ENCODE measurements around the gene ZDHHC13.
"Not testable (repeated sequence)": the region's sequence is repeated elsewhere in the genome, so short reads cannot be mapped to it uniquely, and the experiment has no call there.

Gene ZDHHC13

GRCh38 chr11:19110295-19110694, 6.7 kb upstream of the ZDHHC13 start:
- Histone ChIP-seq H3K27me3 (no peaks in the 10 kb centered on the region), H4K20me1 (no peaks in the 10 kb centered on the region), H3K9ac (no peak overlapping the region), H3K4me3 (no peak overlapping the region), H3K36me3 (no peaks in the 10 kb centered on the region), H3K4me1 (peaks cover 0 to 18% (median 8%) of the 10 kb centered on the region in 10 experiments; a peak in 12 of 20 replicates), H3K9me3 (replicated peaks in 1 of 11) (no peaks in the 10 kb centered on the region), H3K27ac (no peak overlapping the region), H3K4me2 (no peak overlapping the region)
- no peak for TF ChIP-seq Cebpa-rat (IDR thresholded peaks at IDR 0.05)

DNA sequence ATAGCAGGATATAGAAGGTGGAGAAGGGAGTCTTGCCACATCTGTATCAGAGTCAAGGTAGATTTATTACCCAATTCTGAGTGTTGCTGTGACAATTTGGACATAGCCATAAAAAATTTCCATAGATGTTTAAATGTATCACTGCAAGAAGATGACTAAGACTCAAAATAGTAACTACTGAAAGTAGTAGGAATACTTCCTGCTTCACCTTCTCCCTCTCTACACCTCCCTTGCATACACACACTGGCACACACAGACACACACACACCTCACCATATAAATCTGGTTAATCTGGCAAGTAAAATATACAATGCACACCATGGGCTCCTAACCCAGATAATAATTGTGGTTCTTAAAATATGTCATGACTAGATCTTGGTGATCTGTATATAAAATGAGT, 5.2 kb upstream of the ZDHHC13 start:
- H3K27ac ChIP-seq: no peak overlapping the region
- no peak overlapping the region for H3K9ac ChIP-seq
- no peak overlapping the region for H3K4me2 ChIP-seq
- no peak for TF ChIP-seq Cebpa-rat (IDR thresholded peaks at IDR 0.05)
- H3K4me1 ChIP-seq: peaks cover 0 to 13% (median 10%) of the 10 kb centered on the region in 10 experiments; a peak in 13 of 20 replicates
- H4K20me1 ChIP-seq: no peaks in the 10 kb centered on the region
- H3K36me3 ChIP-seq: no peaks in the 10 kb centered on the region
- no peaks in the 10 kb centered on the region for H3K27me3 ChIP-seq
- no peaks in the 10 kb centered on the region for H3K9me3 ChIP-seq (replicated peaks in 1 of 11)
- no peak overlapping the region for H3K4me3 ChIP-seq

- no peaks in the 10 kb centered on the region for H3K27me3 ChIP-seq
- H3K27ac ChIP-seq: peak overlapping the region in 5 of 11 experiments; percentile 79 to 89 (median 88); a peak in 5 of 22 replicates
- TF ChIP-seq Cebpa-rat (IDR thresholded peaks at IDR 0.05): no peak
- H3K9ac ChIP-seq: peak overlapping the region in 10 of 11 experiments; percentile 80 to 93 (median 88); a peak in 18 of 22 replicates
- H3K4me2 ChIP-seq: peak overlapping the region; percentile 81 to 97 (median 89); a peak in 21 of 22 replicates
- H3K9me3 ChIP-seq (replicated peaks in 1 of 11): no peaks in the 10 kb centered on the region
- peaks cover 0 to 28% (median 0%) of the 10 kb centered on the region in 11 experiments; a peak in 6 of 22 replicates for H4K20me1 ChIP-seq
- H3K4me1 ChIP-seq: peaks cover 19 to 33% (median 26%) of the 10 kb centered on the region in 10 experiments
- peak overlapping the region; percentile 82 to 97 (median 92) for H3K4me3 ChIP-seq
- H3K36me3 ChIP-seq: peaks cover 0 to 24% (median 17%) of the 10 kb centered on the region in 11 experiments; a peak in 16 of 22 replicates
Observed at GRCh38 chr11:19116276-19116970, 545 bp upstream of the ZDHHC13 start.

DNA sequence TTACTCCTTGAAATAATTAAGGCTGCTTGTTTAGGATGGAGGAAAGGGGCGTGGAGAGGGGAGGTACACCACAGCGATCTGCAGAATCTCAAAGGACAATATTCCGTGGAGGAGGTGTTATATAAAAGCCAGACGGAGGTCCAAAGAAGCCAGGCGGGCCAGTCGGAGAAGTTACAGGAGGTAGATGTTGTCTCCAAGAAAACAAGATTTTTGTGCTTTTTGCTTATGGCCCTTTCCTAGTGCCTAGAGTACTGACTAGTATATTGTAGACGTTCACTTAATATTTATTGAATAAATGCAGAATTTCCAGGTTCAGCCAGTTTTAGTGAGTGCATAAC, 761 bp downstream of the ZDHHC13 start:
- Histone ChIP-seq H4K20me1 (peaks cover 0 to 30% (median 0%) of the 10 kb centered on the region in 11 experiments; a peak in 6 of 22 replicates), H3K4me2 (peak overlapping the region; percentile 81 to 97 (median 89)), H3K27me3 (no peaks in the 10 kb centered on the region), H3K27ac (peak overlapping the region in 9 of 11 experiments; percentile 67 to 89 (median 85); a peak in 20 of 22 replicates), H3K4me3 (peak overlapping the region; percentile 82 to 97 (median 92)), H3K4me1 (peaks cover 19 to 39% (median 27%) of the 10 kb centered on the region in 10 experiments), H3K9me3 (replicated peaks in 1 of 11) (no peaks in the 10 kb centered on the region), H3K36me3 (peaks cover 0 to 31% (median 19%) of the 10 kb centered on the region in 11 experiments; a peak in 16 of 22 replicates), H3K9ac (peak overlapping the region; percentile 80 to 93 (median 89))
- TF ChIP-seq Cebpa-rat (IDR thresholded peaks at IDR 0.05): no peak

DNA sequence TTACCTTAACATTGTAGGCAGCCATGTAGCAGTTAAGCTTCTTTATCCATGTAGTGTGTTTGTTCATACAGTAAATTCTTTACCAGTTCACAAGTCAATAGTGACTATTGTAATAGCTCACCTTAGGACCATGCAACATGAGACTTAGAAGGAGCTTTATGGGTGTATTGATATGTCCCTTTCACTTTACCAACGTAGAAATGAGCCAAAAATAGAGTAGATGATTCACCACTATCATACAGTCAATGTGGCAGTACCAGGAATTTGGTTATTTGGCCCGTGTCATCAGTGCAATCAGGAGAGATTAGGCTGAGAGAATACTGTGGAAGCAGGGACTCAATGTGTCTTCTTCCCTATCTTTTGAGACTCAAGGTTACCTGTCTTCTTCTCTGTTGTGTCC, 4.7 kb downstream of the ZDHHC13 start:
- H3K4me2 ChIP-seq: peak overlapping the region in 3 of 11 experiments; percentile 6 to 39 (median 21); a peak in 4 of 22 replicates
- H4K20me1 ChIP-seq: peaks cover 0 to 37% (median 0%) of the 10 kb centered on the region in 11 experiments; a peak in 7 of 22 replicates
- no peak overlapping the region for H3K27ac ChIP-seq
- peaks cover 22 to 58% (median 39%) of the 10 kb centered on the region in 11 experiments for H3K36me3 ChIP-seq
- peaks cover 4 to 15% (median 11%) of the 10 kb centered on the region in 11 experiments for H3K9me3 ChIP-seq (replicated peaks in 1 of 11)
- peaks cover 19 to 39% (median 24%) of the 10 kb centered on the region in 10 experiments for H3K4me1 ChIP-seq
- TF ChIP-seq Cebpa-rat (IDR thresholded peaks at IDR 0.05): no peak
- H3K9ac ChIP-seq: no peak overlapping the region
- H3K4me3 ChIP-seq: no peak overlapping the region
- H3K27me3 ChIP-seq: no peaks in the 10 kb centered on the region

DNA sequence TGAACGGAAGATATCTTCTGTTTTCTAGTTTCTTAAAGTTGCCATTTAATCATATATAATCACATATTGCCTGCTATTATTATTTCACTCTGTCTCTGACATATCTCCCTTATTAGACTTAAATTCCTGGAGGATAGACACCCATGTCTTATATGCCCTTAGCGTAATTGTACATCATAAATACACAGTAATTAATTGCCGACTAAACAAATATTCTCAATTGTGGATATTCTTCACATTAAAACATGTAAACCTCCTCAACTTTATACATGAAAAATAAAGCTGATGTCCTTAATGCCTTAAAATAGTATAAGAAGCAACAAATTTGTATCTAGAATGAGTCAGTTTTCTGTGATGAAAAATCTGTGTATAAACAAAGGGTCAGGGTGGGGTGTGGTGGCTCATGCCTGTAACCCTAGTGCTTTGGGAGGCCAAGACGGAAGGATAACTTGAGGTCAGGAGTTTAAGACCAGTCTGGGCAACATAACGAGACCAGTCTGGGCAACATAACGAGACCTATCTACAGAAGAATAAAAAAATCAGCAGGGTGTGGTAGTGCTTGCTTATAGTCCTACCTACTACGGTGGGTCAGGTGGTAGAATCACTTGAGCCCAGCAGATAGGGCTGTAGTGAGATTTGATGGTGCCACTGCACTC, 6.1 kb downstream of the ZDHHC13 start:
- peaks cover 11 to 29% (median 20%) of the 10 kb centered on the region in 11 experiments for H3K9me3 ChIP-seq (replicated peaks in 1 of 11)
- H3K27me3 ChIP-seq: no peaks in the 10 kb centered on the region
- H4K20me1 ChIP-seq: peaks cover 0 to 32% (median 0%) of the 10 kb centered on the region in 11 experiments; a peak in 7 of 22 replicates
- peaks cover 12 to 33% (median 17%) of the 10 kb centered on the region in 10 experiments for H3K4me1 ChIP-seq
- no peak for TF ChIP-seq Cebpa-rat (IDR thresholded peaks at IDR 0.05)
- H3K9ac ChIP-seq: no peak overlapping the region
- peaks cover 32 to 73% (median 52%) of the 10 kb centered on the region in 11 experiments for H3K36me3 ChIP-seq
- H3K27ac ChIP-seq: no peak overlapping the region
- no peak overlapping the region for H3K4me2 ChIP-seq
- H3K4me3 ChIP-seq: no peak overlapping the region

GRCh38 chr11:19126562-19127325, 9.8 kb downstream of the ZDHHC13 start:
- H3K9me3 ChIP-seq (replicated peaks in 1 of 11): peaks cover 35 to 61% (median 49%) of the 10 kb centered on the region in 11 experiments
- H3K4me3 ChIP-seq, H3K9ac ChIP-seq, H3K27me3 ChIP-seq, H3K4me2 ChIP-seq, H4K20me1 ChIP-seq, H3K27ac ChIP-seq, H3K4me1 ChIP-seq: not testable (repeated sequence)
- peaks cover 38 to 85% (median 64%) of the 10 kb centered on the region in 11 experiments for H3K36me3 ChIP-seq

- Histone ChIP-seq H3K27ac (no peak overlapping the region), H3K4me2 (no peak overlapping the region), H3K4me3 (no peak overlapping the region), H3K36me3 (peaks cover 32 to 60% (median 50%) of the 10 kb centered on the region in 11 experiments), H3K9me3 (replicated peaks in 1 of 11) (peaks cover 47 to 60% (median 58%) of the 10 kb centered on the region in 11 experiments), H4K20me1 (no peaks in the 10 kb centered on the region), H3K4me1 (no peaks in the 10 kb centered on the region), H3K27me3 (no peaks in the 10 kb centered on the region), H3K9ac (no peak overlapping the region)
- no peak for TF ChIP-seq Cebpa-rat (IDR thresholded peaks at IDR 0.05)
Observed at GRCh38 chr11:19134004-19134403, 17.0 kb downstream of the ZDHHC13 start.

DNA sequence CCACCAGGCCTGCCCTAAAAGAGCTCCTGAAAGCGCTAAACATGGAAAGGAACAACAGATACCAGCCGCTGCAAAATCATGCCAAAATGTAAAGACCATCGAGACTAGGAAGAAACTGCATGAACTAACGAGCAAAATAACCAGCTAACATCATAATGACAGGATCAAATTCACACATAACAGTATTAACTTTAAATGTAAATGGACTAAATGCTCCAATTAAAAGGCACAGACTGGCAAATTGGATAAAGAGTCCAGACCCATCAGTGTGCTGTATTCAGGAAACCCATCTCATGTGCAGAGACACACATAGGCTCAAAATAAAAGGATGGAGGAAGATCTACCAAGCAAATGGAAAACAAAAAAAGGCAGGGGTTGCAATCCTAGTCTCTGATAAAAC, 19.9 kb downstream of the ZDHHC13 start:
- H3K4me3 ChIP-seq, H3K27me3 ChIP-seq, H3K4me1 ChIP-seq, H4K20me1 ChIP-seq, H3K27ac ChIP-seq, H3K4me2 ChIP-seq, H3K9ac ChIP-seq: not testable (repeated sequence)
- peaks cover 24 to 36% (median 33%) of the 10 kb centered on the region in 11 experiments for H3K9me3 ChIP-seq (replicated peaks in 1 of 11)
- peaks cover 21 to 31% (median 29%) of the 10 kb centered on the region in 11 experiments for H3K36me3 ChIP-seq

Measured in BLaER1 treated with 17β-estradiol and CSF1 and Interleukin-3, amounts not matched to agents 10 nM and 100 nM (cell line).